Measurements from ENCODE around the gene PEF1.

- TF ChIP-seq, protein P1, sequence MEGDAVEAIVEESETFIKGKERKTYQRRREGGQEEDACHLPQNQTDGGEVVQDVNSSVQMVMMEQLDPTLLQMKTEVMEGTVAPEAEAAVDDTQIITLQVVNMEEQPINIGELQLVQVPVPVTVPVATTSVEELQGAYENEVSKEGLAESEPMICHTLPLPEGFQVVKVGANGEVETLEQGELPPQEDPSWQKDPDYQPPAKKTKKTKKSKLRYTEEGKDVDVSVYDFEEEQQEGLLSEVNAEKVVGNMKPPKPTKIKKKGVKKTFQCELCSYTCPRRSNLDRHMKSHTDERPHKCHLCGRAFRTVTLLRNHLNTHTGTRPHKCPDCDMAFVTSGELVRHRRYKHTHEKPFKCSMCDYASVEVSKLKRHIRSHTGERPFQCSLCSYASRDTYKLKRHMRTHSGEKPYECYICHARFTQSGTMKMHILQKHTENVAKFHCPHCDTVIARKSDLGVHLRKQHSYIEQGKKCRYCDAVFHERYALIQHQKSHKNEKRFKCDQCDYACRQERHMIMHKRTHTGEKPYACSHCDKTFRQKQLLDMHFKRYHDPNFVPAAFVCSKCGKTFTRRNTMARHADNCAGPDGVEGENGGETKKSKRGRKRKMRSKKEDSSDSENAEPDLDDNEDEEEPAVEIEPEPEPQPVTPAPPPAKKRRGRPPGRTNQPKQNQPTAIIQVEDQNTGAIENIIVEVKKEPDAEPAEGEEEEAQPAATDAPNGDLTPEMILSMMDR (IDR thresholded peaks at IDR 0.05): no peak
- no peak for TF ChIP-seq POLR2A (IDR thresholded peaks at IDR 0.05)
- no peak for TF ChIP-seq POLR2AphosphoS5 (IDR thresholded peaks at IDR 0.05; ENCODE audit: insufficient read depth in 1 of 2, low read depth in 1 of 2)
Measured at GRCh38 chr1:31690921-31691320, 46.2 kb upstream of the PEF1 start.

Measured in vagina (tissue), 2 donors.